Calu3 (cell line): ENCODE measurements around the gene ASXL2. TPM values are rescaled to one million over a fixed set of nuclear protein-coding genes. Genes with fewer than 3 reads are reported as not detected.

ENCODE experiments used
- BruUV-seq: library from RNA; stranded (reverse); fragments of 400-500 nt; replicated peaks from 2 replicates; lab custom pipeline; 2021; lab: Mats Ljungman, UMichigan
- CTCF ChIA-PET: fragments of 300-600 bp; sonication (Branson Sonifier 250); formaldehyde crosslinking; loops from one replicate; lab custom pipeline; 2022; ENCODE audit warnings: antibody characterized with exemption; lab: Charles Lee
- DNase-seq: peaks from one replicate; pipeline ENCODE4 v3.0.0; 2022
- H3K27ac Mint-ChIP-seq: one replicate; pipeline ENCODE4 v1.8.0; 2022; ENCODE audit warnings: mixed read lengths; ENCODE audit not compliant: unreplicated experiment
- H3K27me3 Mint-ChIP-seq: one replicate; pipeline ENCODE4 v1.8.0; 2022; ENCODE audit warnings: mixed read lengths; ENCODE audit not compliant: unreplicated experiment
- H3K36me3 Mint-ChIP-seq: one replicate; pipeline ENCODE4 v1.8.0; 2022; ENCODE audit warnings: mild to moderate bottlenecking, moderate library complexity, mixed read lengths; ENCODE audit not compliant: insufficient read depth, unreplicated experiment
- H3K4me1 Mint-ChIP-seq: one replicate; pipeline ENCODE4 v1.8.0; 2022; ENCODE audit warnings: mild to moderate bottlenecking, low read depth, mixed read lengths; ENCODE audit not compliant: unreplicated experiment
- H3K4me3 Mint-ChIP-seq: one replicate; pipeline ENCODE4 v1.8.0; 2022; ENCODE audit warnings: mild to moderate bottlenecking, low read depth, moderate library complexity, mixed read lengths; ENCODE audit not compliant: unreplicated experiment
- H3K9me3 Mint-ChIP-seq: one replicate; pipeline ENCODE4 v1.8.0; 2022; ENCODE audit warnings: low read depth, mixed read lengths; ENCODE audit not compliant: unreplicated experiment
- intact Hi-C: fragments of 100-400 bp; cut with micrococcal nuclease; formaldehyde crosslinking; loops from one replicate; pipeline ENCODE4 v1.10.0; 2022; ENCODE audit not compliant: unreplicated experiment
- total RNA-seq: library from RNA; stranded (reverse); gene quantifications from 2 replicates; pipeline ENCODE4 v1.2.3, GENCODE V29; 2022
- TF ChIP-seq, protein P1 (sequence below): fragments of 200-600 bp; IDR thresholded peaks from one replicate; pipeline ENCODE4 v1.8.0; 2022; ENCODE audit warnings: antibody characterized with exemption; ENCODE audit not compliant: unreplicated experiment

Gene ASXL2
- total RNA-seq, 1 experiment from 2014 or later: 42.8 TPM

DNA sequence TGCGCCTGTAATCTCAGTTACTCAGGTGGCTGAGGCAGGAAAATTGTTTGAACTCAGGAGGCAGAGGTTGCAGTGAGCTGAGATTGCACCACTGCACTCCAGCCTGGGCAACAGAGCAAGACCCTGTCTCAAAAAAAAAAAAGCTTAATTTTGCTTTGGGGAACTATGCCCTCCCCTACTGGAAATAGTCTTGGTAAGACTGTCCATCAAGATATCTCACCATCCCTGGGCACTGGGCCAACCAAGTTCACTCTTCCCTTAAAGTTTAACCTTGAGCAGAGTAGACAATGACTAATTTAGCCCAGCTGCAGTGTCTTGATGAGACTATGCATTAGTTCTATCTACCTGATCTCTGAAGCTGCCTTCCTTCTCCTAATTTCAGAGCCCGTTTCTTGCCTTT is 44.7 kb downstream of the ASXL2 start:
- no peak overlapping the region for H3K4me3 Mint-ChIP-seq
- H3K27ac Mint-ChIP-seq: no peak overlapping the region
- intact Hi-C loops: loop anchor here (10.0 kb wide), 1 partner anchor 219 kb away; no protein-coding TSS in a partner anchor
- peaks cover 2% of the 10 kb centered on the region for H3K9me3 Mint-ChIP-seq
- CTCF ChIA-PET: interaction anchor here (0.5 kb wide), 1 partner anchor 35 kb away, joined by 12 read pairs; no protein-coding TSS in a partner anchor
- DNase-seq: no peak
- H3K27me3 Mint-ChIP-seq: no peaks in the 10 kb centered on the region
- H3K36me3 Mint-ChIP-seq: peaks cover 10% of the 10 kb centered on the region
- H3K4me1 Mint-ChIP-seq: peaks cover 24% of the 10 kb centered on the region
- TF ChIP-seq, protein P1, sequence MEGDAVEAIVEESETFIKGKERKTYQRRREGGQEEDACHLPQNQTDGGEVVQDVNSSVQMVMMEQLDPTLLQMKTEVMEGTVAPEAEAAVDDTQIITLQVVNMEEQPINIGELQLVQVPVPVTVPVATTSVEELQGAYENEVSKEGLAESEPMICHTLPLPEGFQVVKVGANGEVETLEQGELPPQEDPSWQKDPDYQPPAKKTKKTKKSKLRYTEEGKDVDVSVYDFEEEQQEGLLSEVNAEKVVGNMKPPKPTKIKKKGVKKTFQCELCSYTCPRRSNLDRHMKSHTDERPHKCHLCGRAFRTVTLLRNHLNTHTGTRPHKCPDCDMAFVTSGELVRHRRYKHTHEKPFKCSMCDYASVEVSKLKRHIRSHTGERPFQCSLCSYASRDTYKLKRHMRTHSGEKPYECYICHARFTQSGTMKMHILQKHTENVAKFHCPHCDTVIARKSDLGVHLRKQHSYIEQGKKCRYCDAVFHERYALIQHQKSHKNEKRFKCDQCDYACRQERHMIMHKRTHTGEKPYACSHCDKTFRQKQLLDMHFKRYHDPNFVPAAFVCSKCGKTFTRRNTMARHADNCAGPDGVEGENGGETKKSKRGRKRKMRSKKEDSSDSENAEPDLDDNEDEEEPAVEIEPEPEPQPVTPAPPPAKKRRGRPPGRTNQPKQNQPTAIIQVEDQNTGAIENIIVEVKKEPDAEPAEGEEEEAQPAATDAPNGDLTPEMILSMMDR: no peak
- BruUV-seq: no TSS peak

GRCh38 chr2:25832897-25833296 is 45.4 kb downstream of the ASXL2 start:
- no peak overlapping the region for H3K4me3 Mint-ChIP-seq

GRCh38 chr2:25831746-25832449 is 46.4 kb downstream of the ASXL2 start:
- intact Hi-C loops: loop anchor here (10.0 kb wide), 1 partner anchor 217 kb away; no protein-coding TSS in a partner anchor
- no peak overlapping the region for H3K4me3 Mint-ChIP-seq
- no peaks in the 10 kb centered on the region for H3K27me3 Mint-ChIP-seq
- H3K27ac Mint-ChIP-seq: no peak overlapping the region
- no TSS peak for BruUV-seq
- DNase-seq: no peak
- peaks cover 24% of the 10 kb centered on the region for H3K4me1 Mint-ChIP-seq
- TF ChIP-seq, protein P1: no peak
- peaks cover 2% of the 10 kb centered on the region for H3K9me3 Mint-ChIP-seq
- CTCF ChIA-PET: interaction anchor here (0.9 kb wide), 1 partner anchor 21 kb away, joined by 5 read pairs; no protein-coding TSS in a partner anchor
- peaks cover 10% of the 10 kb centered on the region for H3K36me3 Mint-ChIP-seq

More at GRCh38 chr2:25832897-25833296, 45.4 kb downstream of the ASXL2 start:
- Mint-ChIP-seq H3K36me3 (peaks cover 10% of the 10 kb centered on the region), H3K9me3 (peaks cover 2% of the 10 kb centered on the region), H3K27me3 (no peaks in the 10 kb centered on the region), H3K27ac (no peak overlapping the region), H3K4me1 (peaks cover 24% of the 10 kb centered on the region)
- intact Hi-C loops: loop anchor here (10.0 kb wide), 1 partner anchor 218 kb away; no protein-coding TSS in a partner anchor
- BruUV-seq: no TSS peak
- TF ChIP-seq, protein P1: no peak
- CTCF ChIA-PET: no interaction called here
- no peak for DNase-seq

- intact Hi-C loops: loop anchor here (10.0 kb wide), 1 partner anchor 215 kb away; no protein-coding TSS in a partner anchor
- Mint-ChIP-seq H3K9me3 (peaks cover 2% of the 10 kb centered on the region), H3K4me1 (peaks cover 24% of the 10 kb centered on the region), H3K27me3 (no peaks in the 10 kb centered on the region), H3K36me3 (peaks cover 7% of the 10 kb centered on the region), H3K27ac (no peak overlapping the region), H3K4me3 (no peak overlapping the region)
- CTCF ChIA-PET: interaction anchor here (0.9 kb wide), 1 partner anchor 11 kb away, joined by 3 read pairs; no protein-coding TSS in a partner anchor
- DNase-seq: no peak
- no TSS peak for BruUV-seq
- TF ChIP-seq, protein P1: no peak
Observed at GRCh38 chr2:25829828-25830227, 48.5 kb downstream of the ASXL2 start.
